ENCODE measurements around the gene FBP1.

Gene FBP1

DNA sequence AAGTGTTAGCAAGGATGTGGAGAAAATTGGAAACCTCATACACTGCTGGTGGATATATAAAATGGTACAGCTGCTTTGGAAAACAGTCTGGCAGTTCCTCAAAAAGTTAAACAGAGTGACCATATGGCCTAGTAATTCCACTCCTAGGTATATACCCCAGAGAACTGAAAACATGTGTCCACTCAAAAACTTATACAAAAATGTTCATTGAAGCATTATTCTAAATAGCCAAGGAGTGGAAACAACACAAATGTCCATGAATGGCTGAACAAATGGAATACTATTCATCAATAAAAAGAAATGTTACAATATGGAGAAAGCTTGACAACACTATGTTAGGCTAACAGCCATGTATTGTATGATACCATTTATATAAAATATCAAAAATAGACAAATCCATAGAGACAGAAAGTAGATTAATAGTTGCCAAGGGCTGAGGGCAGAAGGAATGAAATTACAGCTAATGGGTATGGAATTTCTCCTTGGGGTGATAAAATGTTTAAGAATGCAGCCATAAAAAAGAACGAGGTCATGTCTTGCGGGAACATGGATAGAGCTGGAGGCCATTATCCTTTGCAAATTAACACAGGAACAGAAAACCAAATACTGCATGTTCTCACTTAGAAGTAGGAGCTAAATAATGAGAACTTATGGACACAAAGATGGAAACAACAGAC lies 33.6 kb upstream of the FBP1 start:
- H3K27ac ChIP-seq (ENCODE audit: low read length) = no peak overlapping the region
- H3K4me1 ChIP-seq (ENCODE audit: control insufficient read depth, insufficient read depth, low read length) = no peaks in the 10 kb centered on the region
- H3K9me3 ChIP-seq (ENCODE audit: control insufficient read depth in 2 of 2, low read length in 2 of 2) = no peaks in the 10 kb centered on the region
- H3K36me3 ChIP-seq (ENCODE audit: control insufficient read depth in 2 of 2, insufficient read depth in 2 of 2, low read length in 2 of 2) = no peaks in the 10 kb centered on the region
- H3K27me3 ChIP-seq (ENCODE audit: control insufficient read depth in 1 of 2, insufficient read depth in 2 of 2, low read length in 2 of 2) = no peaks in the 10 kb centered on the region
- no peak overlapping the region for H3K9ac ChIP-seq (ENCODE audit: low read length in 2 of 2)
- H3K4me3 ChIP-seq (ENCODE audit: low read length in 2 of 2) = no peak overlapping the region

DNA sequence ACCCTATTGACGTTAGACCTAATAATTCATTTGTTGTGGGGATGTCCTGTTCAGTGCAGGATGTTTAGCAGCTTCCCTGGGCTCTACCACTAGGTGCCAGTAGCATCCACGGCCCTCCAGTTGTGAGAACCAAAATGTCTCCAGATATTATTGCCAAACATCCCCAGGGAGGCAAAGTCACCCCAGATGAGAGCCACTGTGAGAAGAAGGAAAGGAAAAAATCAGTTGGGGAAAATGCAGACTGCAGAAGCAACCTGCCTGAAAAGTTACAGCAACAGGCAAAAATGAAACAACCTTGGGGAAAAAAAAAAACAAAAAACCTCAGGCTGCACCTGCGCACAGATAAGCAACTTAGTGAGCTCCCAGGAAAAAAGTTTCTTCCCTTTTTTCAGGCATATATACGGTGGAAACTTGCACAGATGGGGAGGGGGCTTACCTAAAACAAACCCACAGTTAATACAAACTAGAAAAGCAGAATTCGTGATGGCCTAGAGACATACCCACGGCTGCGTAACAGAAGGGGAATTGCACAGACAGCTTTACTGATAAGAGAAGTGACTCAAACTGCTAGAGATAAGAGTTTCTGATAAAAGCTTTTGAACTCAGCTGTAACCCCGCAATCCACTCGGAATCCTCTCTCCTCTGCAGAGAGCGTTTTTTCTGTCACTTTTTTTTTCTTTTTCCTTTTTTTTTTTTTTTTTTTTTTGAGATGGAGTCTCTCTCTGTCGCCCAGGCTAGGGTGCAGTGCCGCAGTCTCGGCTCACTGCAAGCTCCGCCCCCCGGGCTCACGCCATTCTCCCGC lies 29.8 kb upstream of the FBP1 start:
- no peak overlapping the region for H3K27ac ChIP-seq (ENCODE audit: low read length)
- peaks cover 3% of the 10 kb centered on the region in 2 donors for H3K27me3 ChIP-seq (ENCODE audit: control insufficient read depth in 1 of 2, insufficient read depth in 2 of 2, low read length in 2 of 2)
- peak overlapping the region; percentile 4 to 47 for H3K4me3 ChIP-seq (ENCODE audit: low read length in 2 of 2)
- H3K36me3 ChIP-seq (ENCODE audit: control insufficient read depth in 2 of 2, insufficient read depth in 2 of 2, low read length in 2 of 2) = no peaks in the 10 kb centered on the region
- no peak overlapping the region for H3K9ac ChIP-seq (ENCODE audit: low read length in 2 of 2)
- no peaks in the 10 kb centered on the region for H3K9me3 ChIP-seq (ENCODE audit: control insufficient read depth in 2 of 2, low read length in 2 of 2)
- H3K4me1 ChIP-seq (ENCODE audit: control insufficient read depth, insufficient read depth, low read length) = no peaks in the 10 kb centered on the region

DNA sequence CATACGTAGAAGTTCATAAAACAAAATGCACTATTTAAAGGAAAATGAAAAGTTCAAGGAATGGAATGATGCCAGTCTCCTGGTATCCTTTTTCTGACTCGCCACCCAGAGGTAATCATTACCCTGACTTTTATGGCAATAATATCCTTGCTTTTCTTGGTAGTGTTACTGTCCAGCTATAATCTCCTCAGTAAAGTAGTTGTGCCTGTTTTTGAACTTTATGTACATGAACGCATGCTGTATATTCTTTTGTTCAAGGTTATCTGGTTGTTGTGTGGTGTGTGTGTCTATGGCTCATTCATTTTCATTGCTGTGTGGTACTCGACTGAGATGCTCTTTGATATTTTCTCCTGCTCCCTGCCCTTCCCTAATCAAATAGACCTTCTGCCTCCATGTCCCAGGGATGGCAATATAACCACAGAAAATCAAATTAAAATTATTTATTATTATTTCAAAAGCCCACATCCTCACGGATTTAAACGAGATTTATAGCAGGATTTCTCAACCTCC lies 29.2 kb upstream of the FBP1 start:
- H3K9ac ChIP-seq (ENCODE audit: low read length in 2 of 2) = no peak overlapping the region
- H3K9me3 ChIP-seq (ENCODE audit: control insufficient read depth in 2 of 2, low read length in 2 of 2) = no peaks in the 10 kb centered on the region
- H3K27ac ChIP-seq (ENCODE audit: low read length) = no peak overlapping the region
- H3K27me3 ChIP-seq (ENCODE audit: control insufficient read depth in 1 of 2, insufficient read depth in 2 of 2, low read length in 2 of 2) = peaks cover 6% of the 10 kb centered on the region in 2 donors
- no peak overlapping the region for H3K4me3 ChIP-seq (ENCODE audit: low read length in 2 of 2)
- no peaks in the 10 kb centered on the region for H3K4me1 ChIP-seq (ENCODE audit: control insufficient read depth, insufficient read depth, low read length)
- H3K36me3 ChIP-seq (ENCODE audit: control insufficient read depth in 2 of 2, insufficient read depth in 2 of 2, low read length in 2 of 2) = no peaks in the 10 kb centered on the region

DNA sequence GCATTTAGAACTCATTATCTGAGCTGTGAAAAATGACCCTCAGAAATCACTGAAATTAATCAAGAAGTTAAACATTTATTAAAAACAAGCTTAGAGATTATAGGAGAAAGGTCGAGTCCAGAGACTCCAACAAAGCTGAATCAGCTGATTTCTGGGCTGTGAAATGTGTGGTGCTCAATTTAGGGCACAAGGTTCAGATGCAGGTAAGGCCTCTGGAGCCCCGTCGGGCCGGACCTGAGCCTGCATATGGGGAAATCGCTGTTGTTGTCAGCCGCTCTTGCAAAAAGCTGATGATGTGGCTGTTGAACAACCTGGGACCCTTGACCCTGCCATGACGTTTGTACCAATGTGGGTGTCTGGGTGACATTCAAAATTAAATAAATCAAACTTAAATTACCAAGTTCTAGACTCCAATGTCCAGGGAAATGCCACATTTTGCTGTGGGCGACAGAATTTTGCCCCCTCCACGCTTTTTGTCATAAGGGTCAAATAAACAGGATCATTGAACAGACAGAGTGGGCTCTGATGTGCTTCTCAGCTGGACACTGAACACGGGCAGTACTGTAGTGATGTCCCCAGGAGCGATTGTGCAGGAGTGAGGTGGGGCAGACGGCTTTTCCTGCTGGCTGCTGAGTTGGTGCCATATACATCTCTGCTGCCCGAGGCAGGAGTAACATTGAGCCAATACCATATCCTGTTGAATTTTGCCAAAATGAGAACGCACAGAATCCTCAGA lies 27.2 kb upstream of the FBP1 start:
- Histone ChIP-seq H3K27ac (ENCODE audit: low read length) (no peak overlapping the region), H3K9me3 (ENCODE audit: control insufficient read depth in 2 of 2, low read length in 2 of 2) (no peaks in the 10 kb centered on the region), H3K4me1 (ENCODE audit: control insufficient read depth, insufficient read depth, low read length) (no peaks in the 10 kb centered on the region), H3K4me3 (ENCODE audit: low read length in 2 of 2) (no peak overlapping the region), H3K9ac (ENCODE audit: low read length in 2 of 2) (no peak overlapping the region), H3K27me3 (ENCODE audit: control insufficient read depth in 1 of 2, insufficient read depth in 2 of 2, low read length in 2 of 2) (peaks cover 6% of the 10 kb centered on the region in 2 donors), H3K36me3 (ENCODE audit: control insufficient read depth in 2 of 2, insufficient read depth in 2 of 2, low read length in 2 of 2) (no peaks in the 10 kb centered on the region)

DNA sequence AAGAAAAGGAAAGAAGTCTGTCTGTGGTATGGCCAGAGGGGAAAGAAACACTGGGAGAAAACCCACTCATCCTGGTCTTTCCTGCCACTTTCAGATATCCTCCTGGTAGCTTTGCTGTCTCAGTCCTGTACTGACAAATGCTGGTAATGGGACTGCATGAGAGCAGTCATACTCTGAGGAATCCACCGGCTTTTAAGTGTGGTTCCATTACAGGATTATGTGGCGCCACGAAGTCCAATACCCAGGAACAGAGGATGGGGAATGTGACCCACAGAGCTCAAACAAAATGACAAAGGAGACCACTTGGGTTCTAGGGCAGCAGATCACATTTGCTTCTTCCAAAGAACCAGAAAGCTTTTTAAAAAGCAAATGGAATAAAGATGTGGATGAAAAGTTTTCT lies 26.3 kb upstream of the FBP1 start:
- Histone ChIP-seq H3K9me3 (ENCODE audit: control insufficient read depth in 2 of 2, low read length in 2 of 2) (no peaks in the 10 kb centered on the region), H3K9ac (ENCODE audit: low read length in 2 of 2) (no peak overlapping the region), H3K4me1 (ENCODE audit: control insufficient read depth, insufficient read depth, low read length) (no peaks in the 10 kb centered on the region), H3K27ac (ENCODE audit: low read length) (no peak overlapping the region), H3K27me3 (ENCODE audit: control insufficient read depth in 1 of 2, insufficient read depth in 2 of 2, low read length in 2 of 2) (peaks cover 6% of the 10 kb centered on the region in 2 donors), H3K36me3 (ENCODE audit: control insufficient read depth in 2 of 2, insufficient read depth in 2 of 2, low read length in 2 of 2) (no peaks in the 10 kb centered on the region), H3K4me3 (ENCODE audit: low read length in 2 of 2) (no peak overlapping the region)

DNA sequence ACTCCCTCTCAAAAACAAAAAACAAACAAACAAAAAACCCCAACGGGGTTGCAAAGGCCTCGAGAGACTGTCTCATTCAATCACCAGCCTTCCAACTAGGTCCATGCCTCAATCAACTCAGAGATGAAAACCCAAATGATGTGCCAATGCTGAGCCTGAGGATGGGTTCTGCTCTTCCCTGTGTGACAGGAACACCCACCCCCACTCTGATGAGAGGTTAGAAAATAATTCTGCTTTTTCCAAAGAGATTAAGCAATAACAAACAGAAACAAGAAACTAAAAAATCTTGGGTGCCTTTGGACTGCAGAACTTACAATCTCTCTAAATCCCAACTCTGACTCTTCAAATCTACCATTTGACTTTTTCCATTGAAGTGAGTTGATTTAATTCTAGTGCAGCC lies 25.5 kb upstream of the FBP1 start:
- Histone ChIP-seq H3K4me3 (ENCODE audit: low read length in 2 of 2) (no peak overlapping the region), H3K27me3 (ENCODE audit: control insufficient read depth in 1 of 2, insufficient read depth in 2 of 2, low read length in 2 of 2) (peaks cover 6% of the 10 kb centered on the region in 2 donors), H3K36me3 (ENCODE audit: control insufficient read depth in 2 of 2, insufficient read depth in 2 of 2, low read length in 2 of 2) (no peaks in the 10 kb centered on the region), H3K27ac (ENCODE audit: low read length) (no peak overlapping the region), H3K9me3 (ENCODE audit: control insufficient read depth in 2 of 2, low read length in 2 of 2) (no peaks in the 10 kb centered on the region), H3K4me1 (ENCODE audit: control insufficient read depth, insufficient read depth, low read length) (no peaks in the 10 kb centered on the region), H3K9ac (ENCODE audit: low read length in 2 of 2) (no peak overlapping the region)

DNA sequence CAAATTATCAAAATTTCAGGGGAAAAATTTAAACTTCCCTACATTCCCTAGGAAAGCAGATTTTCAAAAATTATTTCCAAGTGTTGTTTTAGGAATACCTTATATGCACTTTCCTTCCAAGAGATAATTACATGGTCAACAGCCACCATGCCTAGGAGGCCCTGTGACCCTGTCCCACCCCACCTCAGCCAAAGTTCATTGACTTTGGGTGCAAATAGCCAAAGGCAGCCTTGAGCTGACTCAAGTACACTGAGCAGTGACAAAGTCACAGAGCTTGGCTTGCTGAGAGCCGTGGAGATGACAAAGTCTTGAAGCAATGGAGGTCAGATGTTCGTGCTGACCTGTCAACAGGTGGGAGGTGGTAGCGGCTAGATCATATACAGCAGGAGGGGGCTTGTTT lies 24.3 kb upstream of the FBP1 start:
- Histone ChIP-seq H3K36me3 (ENCODE audit: control insufficient read depth in 2 of 2, insufficient read depth in 2 of 2, low read length in 2 of 2) (no peaks in the 10 kb centered on the region), H3K9ac (ENCODE audit: low read length in 2 of 2) (no peak overlapping the region), H3K4me3 (ENCODE audit: low read length in 2 of 2) (no peak overlapping the region), H3K9me3 (ENCODE audit: control insufficient read depth in 2 of 2, low read length in 2 of 2) (no peaks in the 10 kb centered on the region), H3K27ac (ENCODE audit: low read length) (no peak overlapping the region), H3K27me3 (ENCODE audit: control insufficient read depth in 1 of 2, insufficient read depth in 2 of 2, low read length in 2 of 2) (peaks cover 6% of the 10 kb centered on the region in 2 donors), H3K4me1 (ENCODE audit: control insufficient read depth, insufficient read depth, low read length) (no peaks in the 10 kb centered on the region)

DNA sequence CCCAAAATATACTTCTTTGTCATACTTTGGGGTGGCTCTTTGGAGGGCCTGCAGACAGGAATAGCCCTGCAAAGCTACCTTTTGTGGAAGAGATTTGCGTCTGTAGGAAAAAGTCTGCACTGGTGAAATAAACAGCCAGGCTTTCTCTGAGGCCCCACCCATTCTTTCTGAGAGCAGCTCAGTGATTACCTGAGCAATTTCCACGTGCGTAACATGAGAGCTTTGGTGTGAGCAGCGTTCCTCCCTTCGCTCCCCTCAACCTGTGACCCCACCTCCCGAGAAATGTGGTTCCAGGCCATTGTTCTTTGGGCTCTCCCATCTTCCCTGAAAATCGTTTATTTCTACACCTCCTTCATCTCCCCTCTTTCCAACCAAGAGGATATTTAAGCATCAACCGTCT lies 23.8 kb upstream of the FBP1 start:
- H3K27me3 ChIP-seq (ENCODE audit: control insufficient read depth in 1 of 2, insufficient read depth in 2 of 2, low read length in 2 of 2) = peaks cover 6% of the 10 kb centered on the region in 2 donors
- no peak overlapping the region for H3K4me3 ChIP-seq (ENCODE audit: low read length in 2 of 2)
- H3K4me1 ChIP-seq (ENCODE audit: control insufficient read depth, insufficient read depth, low read length) = no peaks in the 10 kb centered on the region
- H3K36me3 ChIP-seq (ENCODE audit: control insufficient read depth in 2 of 2, insufficient read depth in 2 of 2, low read length in 2 of 2) = no peaks in the 10 kb centered on the region
- no peaks in the 10 kb centered on the region for H3K9me3 ChIP-seq (ENCODE audit: control insufficient read depth in 2 of 2, low read length in 2 of 2)
- no peak overlapping the region for H3K9ac ChIP-seq (ENCODE audit: low read length in 2 of 2)
- no peak overlapping the region for H3K27ac ChIP-seq (ENCODE audit: low read length)

DNA sequence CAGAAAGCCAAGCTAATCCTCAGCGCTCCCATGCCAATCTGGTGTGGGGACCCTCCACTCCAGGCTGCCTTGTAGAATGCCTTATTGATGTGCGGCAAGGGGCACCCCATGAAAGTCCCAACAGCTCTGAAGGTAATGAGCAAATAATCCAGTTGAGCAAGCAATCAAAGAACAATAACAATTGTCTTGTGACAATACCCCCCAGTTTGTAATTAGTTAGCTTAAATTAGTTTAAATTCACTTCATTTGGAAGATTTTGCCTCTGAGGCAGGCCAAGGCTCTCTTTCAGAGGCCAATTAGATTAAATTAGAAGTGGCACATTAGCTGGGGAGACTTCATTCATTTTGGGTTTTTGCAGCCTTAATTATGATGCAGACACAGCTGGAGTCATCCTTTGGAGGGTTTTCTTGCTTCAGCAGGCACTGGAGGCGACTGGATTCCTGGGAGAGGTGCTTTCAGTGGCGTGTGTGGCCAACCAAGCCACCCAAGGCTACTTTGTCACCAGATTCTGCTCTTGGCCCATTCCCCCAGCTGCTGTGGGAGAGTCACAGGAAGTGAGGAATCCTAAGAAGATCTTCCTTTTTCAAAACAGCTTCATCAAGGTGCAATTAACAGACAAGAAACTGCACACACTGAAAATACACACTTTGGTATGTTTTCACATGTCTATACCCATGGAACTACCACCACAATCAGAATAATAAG lies 17.9 kb upstream of the FBP1 start:
- no peaks in the 10 kb centered on the region for H3K9me3 ChIP-seq (ENCODE audit: control insufficient read depth in 2 of 2, low read length in 2 of 2)
- H3K4me3 ChIP-seq (ENCODE audit: low read length in 2 of 2) = no peak overlapping the region
- H3K36me3 ChIP-seq (ENCODE audit: control insufficient read depth in 2 of 2, insufficient read depth in 2 of 2, low read length in 2 of 2) = no peaks in the 10 kb centered on the region
- no peak overlapping the region for H3K9ac ChIP-seq (ENCODE audit: low read length in 2 of 2)
- peaks cover 8% of the 10 kb centered on the region for H3K4me1 ChIP-seq (ENCODE audit: control insufficient read depth, insufficient read depth, low read length)
- no peak overlapping the region for H3K27ac ChIP-seq (ENCODE audit: low read length)
- no peaks in the 10 kb centered on the region for H3K27me3 ChIP-seq (ENCODE audit: control insufficient read depth in 1 of 2, insufficient read depth in 2 of 2, low read length in 2 of 2)

DNA sequence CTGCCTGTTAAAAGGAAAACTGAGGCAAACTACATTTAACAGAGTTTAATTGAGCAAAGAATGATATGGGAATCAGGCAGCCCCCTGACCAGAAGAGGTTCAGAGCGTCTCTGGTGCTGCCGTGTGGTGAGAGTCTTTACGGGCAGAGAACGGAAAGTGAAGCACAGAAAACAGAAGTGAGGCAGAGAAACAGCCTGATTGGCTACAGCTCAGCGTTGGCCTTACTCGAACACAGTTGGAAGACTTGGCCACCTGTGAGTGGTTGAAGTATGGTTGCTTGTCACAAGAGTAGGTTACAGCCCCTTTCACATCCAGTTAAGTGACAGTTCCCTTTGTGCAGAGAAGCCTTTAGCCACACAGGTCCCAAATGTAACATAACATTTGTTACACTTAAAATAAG lies 16.9 kb upstream of the FBP1 start:
- peak overlapping the region in 1 of 2 donors; percentile 60 for H3K4me3 ChIP-seq (ENCODE audit: low read length in 2 of 2)
- no peaks in the 10 kb centered on the region for H3K9me3 ChIP-seq (ENCODE audit: control insufficient read depth in 2 of 2, low read length in 2 of 2)
- H3K36me3 ChIP-seq (ENCODE audit: control insufficient read depth in 2 of 2, insufficient read depth in 2 of 2, low read length in 2 of 2) = no peaks in the 10 kb centered on the region
- peaks cover 8% of the 10 kb centered on the region for H3K4me1 ChIP-seq (ENCODE audit: control insufficient read depth, insufficient read depth, low read length)
- peak overlapping the region; percentile 14 to 26 for H3K9ac ChIP-seq (ENCODE audit: low read length in 2 of 2)
- no peaks in the 10 kb centered on the region for H3K27me3 ChIP-seq (ENCODE audit: control insufficient read depth in 1 of 2, insufficient read depth in 2 of 2, low read length in 2 of 2)
- no peak overlapping the region for H3K27ac ChIP-seq (ENCODE audit: low read length)
